ENCODE data around the gene ZMYND19.
"Not testable (repeated sequence)": the region's sequence is repeated elsewhere in the genome, so short reads cannot be mapped to it uniquely, and the experiment has no call there.

The ZMYND19 gene

DNA sequence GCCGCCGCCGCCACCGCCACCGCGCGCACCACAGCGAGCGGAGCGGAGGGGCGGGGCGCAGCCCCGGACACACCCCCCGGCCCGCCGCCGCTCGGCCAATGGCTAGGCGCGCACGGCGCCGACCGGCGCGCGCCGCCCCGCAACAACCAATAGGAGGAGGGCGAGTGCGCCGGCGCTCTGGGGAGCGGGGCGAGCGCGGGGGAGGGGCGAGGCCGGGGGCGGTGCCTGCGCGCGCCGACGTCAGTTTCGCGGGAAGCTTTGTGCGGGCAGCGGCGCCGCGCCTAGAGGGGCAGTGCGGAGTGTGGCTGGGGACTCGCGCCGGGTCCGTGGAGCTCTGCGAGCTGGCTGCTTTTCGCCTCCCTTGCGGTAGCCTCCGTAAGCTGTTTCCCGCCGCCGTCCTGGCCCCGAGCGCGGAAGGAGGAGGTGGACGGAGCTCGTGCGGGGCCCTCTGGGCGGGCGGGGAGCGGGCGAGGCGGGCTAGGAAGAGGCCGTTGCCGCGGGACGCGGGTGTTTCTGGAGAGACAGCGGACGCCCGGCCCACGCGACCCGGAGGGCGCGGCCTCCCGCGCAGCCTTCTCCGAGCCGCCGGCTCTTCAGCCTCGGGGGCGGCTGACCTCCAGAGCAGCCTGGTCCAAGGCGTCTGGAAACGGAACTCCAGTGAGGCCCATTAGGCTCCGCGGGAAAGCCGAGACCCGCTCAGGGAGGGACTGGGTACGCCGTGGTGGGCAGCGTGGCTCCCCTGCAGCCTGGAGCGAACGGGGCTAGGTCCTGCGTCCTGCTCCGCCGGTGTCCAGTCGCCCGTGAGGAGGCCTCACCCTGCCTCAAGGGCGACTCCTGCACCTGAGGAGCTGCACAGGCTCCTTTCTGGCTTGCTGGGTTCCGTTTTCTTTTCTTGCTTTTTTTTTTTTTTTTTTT, at the start of gene ZMYND19:
Gene ZMYND19 (minus strand): TSS at position 44 of the 915 bp plus-strand sequence. CDS start 249 bp downstream, outside the sequence.
- DNase-seq (ENCODE audit: low read depth in 1 of 2, low spot score in 1 of 2), result peak; percentile 89 to 90

DNA sequence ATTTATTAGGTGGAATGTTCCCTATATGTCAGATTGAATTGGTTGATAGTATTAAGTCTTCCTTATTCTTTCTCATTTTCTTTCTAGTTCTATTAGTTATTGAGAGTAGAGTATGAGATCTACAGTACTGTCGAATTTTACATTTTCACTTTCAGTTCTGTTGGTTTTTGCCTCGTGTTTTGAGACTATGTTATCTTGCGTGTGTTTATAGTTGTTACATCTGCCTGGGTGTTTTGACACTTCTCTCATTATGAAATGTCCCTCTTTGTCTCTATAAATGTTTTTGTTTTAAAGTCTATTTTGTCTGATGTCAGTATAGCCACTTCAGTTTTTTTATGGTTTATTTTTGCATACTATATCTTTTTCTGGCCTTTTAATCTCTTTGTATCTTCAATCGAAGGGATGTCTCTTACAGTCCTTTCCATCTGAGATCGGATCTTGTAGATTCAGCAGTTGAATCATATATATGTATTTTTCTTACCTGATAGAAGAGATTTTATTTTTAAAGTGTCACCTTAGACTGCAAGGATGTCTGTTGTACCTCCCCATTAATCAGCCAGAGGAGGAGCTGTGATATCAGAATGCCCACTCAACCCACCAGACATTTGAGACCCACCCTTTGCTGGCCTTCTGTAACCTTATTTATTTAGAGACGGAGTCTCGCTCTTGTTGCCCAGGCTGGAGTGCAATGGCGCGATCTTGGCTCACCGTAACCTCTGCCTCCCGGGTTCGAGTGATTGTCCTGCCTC, 49.2 kb upstream of the ZMYND19 start:
- no peak for DNase-seq (ENCODE audit: low read depth in 1 of 2, low spot score in 1 of 2)

DNA sequence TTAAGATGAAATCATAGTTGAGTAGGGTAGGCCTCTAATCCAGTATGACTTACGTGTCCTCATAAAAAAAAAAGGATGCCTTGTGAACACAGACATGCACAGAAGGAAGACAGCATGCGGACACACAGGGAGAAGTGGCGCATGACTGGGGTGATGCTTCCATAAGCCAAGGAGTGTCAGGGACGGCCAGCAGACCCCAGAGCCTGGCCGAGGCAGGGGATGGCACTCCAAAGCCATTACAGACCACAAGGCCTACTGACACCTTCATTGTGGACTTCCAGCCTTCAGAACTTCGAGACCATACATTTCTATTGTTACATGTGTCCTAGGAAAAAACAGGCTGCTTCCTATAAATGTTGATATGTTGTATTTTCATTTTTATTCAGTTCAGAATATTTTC, 48.4 kb upstream of the ZMYND19 start:
- DNase-seq (ENCODE audit: low read depth in 1 of 2, low spot score in 1 of 2), result no peak

DNA sequence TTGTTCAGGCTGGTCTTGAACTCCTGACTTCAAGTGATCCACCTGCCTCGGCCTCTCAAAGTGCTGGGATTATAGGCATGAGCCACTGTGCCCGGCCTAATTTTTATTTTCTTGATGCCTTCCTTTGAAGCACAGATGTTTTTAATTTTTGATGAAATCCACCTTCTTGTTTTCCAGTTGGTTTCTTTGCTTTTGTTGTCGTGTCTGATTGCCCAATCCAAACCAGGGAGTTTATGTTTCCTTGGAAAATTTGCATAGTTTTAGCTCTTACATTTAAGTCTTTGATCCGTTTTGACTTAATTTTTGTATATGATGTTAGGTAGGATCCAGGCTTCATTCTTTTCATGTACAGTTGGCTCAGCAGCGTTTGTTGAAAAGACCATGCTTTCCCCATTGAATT, 43.7 kb upstream of the ZMYND19 start:
- DNase-seq (ENCODE audit: low read depth in 1 of 2, low spot score in 1 of 2), result no peak

DNA sequence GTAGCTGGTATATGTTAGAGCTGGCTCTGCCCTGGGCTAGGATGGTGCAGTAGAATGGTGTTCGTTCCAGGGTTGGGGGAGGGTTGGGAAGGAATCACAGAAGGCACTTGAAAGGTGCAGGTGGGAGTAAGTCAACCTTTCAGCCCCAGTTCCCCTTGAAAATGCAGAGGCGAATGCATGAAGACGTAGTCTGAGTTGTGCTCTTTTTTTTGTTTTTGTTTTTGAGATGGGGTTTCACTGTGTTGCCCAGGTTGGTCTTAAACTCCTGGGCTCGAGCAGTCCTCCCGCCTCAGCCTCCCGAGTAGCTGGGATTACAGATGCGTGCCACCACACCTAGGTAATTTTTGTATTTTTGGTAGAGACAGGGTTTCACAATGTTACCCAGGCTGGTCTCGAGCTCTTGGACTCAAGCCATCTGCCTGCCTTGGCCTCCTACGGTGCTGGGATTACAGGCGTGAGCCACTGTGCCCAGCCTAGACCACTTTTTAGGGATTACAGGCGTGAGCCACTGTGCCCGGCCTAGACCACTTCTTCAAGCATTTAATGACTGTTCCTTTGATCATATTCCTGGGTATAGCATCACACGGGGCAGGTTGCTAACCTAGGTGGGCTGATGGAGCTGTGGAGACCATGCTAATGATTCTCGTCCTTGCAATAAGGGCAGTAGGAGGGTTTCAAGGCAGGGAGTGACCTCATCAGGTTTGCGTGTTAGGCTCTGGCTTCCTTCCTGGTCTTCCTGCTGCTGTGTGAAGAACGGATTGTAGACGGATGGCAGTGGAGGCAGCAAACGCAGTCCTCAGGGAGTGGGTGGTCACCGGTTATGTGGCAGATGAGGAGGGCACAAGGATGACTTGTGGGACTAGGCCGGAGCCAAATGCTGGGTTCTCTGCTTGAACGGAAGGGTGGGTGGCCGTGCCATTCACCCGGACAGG, 42.2 kb upstream of the ZMYND19 start:
- DNase-seq (ENCODE audit: low read depth in 1 of 2, low spot score in 1 of 2), result no peak

DNA sequence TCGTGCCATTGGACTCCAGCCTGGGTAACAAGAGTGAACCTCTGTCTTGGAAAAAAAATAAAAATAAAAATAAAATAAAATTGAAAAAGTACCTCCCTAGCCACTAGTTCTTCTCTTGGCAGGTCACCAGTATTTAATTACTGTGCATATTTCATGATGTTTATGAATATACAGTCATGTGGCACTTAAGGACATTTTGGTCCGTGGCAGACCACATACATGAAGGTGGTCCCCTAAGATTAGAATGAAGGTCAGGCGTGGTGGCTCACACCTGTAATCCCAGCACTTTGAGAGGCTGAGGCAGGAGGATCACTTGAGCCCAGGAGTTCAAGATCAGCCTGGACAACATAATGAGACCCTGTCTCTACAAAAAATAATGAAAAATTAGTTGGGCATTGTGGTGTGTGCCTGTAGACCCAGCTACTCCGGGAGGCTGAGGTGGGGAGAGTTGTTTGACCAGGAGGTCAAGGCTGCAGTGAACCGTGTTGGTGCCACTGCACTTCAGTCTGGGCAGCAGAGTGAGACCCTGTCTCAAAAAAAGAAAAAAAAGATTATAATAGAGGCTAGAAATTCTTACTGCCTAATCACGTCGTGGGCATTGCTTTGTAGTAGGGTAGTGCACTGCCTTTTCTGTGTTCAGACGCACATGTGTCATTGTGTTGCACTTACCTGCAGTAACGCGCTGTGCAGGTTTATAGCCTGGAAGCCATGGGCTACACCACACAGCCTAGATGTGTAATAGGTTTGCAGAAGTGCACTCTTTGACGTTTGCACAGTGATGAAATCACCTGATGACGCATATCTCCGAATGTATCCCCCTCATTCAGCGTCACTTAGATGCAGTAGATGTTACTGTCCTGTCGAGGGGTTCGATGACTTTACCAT, 41.3 kb upstream of the ZMYND19 start:
- DNase-seq (ENCODE audit: low read depth in 1 of 2, low spot score in 1 of 2), result no peak

DNA sequence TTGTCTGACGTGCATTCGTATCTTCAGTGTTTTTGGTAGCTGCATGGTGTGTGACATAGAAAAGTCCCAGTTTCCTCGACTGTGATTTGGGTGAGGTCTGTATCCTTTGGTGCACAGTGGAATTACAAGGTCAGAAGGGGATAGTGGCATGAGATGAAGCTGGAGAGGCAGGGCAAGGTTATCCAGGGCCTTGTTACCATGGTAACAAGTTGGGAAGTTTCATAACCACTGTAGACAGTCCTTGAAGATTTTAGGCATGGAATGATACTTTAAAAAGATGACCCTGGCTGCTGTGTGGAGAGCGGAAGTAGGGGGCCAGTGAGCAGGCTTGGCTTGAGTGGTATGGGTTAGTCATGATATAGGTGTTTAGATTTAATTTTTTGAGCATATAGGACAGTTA, 40.4 kb upstream of the ZMYND19 start:
- DNase-seq (ENCODE audit: low read depth in 1 of 2, low spot score in 1 of 2), result no peak

DNA sequence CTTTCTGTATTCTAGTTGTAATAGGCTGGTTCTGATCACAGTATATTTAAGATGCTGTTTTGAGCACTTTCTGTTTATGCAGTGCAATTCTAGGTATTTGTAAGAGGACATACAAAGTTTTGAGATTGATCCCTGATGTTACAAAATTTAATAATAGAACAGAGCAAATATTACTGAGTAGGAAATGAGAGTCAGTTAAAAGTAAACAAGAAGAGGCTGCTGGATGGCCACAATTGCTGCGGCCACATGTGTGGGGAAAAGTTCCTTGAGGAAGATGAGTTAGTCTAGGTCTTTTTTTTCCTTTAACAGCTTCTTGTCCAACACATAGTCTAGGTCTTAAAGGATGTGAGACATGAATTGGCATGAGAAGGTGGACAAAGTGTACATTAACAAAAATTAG, 39.8 kb upstream of the ZMYND19 start:
- DNase-seq (ENCODE audit: low read depth in 1 of 2, low spot score in 1 of 2), result no peak

DNA sequence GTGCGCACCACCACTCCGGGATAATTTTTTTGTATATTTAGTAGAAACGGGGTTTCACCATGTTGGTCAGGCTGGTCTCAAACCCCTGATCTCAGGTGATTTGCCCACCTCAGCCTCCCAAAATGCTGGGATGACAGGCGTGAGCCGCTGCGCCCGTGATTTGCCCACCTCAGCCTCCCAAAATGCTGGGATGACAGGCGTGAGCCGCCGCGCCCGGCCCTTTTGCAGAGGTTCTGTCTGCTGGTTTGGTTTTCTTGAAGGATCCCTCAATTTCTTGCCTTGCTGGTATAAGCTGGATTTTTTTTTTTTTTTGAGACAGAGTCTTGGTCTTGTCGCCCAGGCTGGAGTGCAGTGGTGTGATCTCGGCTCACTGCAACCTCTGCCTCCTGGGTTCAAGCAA, 37.1 kb upstream of the ZMYND19 start:
- DNase-seq (ENCODE audit: low read depth in 1 of 2, low spot score in 1 of 2), result not testable (repeated sequence)

DNA sequence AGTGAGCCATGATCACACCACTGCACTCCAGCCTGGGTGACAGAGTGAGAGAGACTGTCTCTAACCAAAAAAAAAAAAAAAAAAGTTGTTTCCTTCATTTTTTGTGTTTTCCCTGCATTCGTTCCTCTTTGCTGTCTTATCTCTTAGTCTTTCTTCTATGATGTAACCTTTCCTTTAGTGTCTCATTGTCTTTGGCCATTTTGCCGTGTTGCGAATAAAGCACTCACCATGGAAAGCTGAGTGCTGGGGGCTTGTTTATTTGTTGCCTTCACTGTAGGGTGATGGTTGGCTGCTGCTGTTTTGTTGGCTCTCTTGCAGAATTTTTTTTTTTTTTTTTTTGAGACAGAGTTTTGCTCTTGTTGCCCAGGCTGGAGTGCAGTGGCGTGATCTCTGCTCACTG, 36.2 kb upstream of the ZMYND19 start:
- DNase-seq (ENCODE audit: low read depth in 1 of 2, low spot score in 1 of 2), result no peak

DNA sequence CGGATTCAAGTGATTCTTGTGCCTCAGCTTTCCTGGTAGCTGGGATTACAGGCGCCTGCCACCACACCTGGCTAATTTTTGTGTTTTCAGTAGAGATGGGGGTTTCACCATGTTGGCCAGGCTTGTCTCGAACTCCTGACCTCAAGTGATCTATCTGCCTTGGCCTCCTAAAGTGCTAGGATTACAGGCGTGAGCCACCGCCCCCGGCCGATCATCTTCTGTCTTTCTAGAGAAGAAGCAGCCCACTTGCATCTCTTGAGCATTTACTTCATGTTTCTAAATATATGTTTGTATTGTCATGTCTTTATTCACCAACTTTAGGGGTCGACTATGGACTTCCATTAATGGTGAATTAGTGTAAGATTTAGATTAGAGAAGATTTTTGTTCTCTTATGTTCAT, 31.9 kb upstream of the ZMYND19 start:
- not testable (repeated sequence) for DNase-seq (ENCODE audit: low read depth in 1 of 2, low spot score in 1 of 2)

DNA sequence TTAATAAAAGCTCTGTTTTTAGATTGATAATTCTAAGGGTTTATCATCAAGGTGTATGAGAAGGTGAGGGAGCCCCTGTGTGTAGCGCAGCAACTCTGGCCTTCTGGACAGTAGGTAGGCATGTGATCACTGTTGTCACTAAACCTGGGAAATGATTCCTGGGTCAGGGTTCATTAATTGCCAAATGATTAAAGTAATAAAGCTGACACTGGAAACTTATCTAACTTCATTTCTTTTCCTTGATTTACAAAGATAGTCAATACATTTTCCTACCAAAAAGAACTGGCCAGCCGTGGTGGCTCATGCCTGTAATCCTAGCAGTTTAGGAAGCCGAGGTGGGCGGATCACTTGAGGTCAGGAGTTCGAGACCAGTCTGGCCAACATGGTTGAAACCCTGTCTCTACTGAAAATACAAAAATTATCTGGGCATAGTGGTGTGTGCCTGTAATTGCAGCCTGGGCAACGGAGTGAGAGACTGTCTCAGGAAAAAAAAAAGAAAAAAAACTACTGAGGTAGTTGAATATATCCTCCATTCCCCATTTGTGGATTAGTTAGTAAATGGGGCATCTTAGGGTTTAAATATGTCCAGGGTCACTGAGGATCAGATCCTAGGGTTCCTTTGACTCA, 30.9 kb upstream of the ZMYND19 start:
- no peak for DNase-seq (ENCODE audit: low read depth in 1 of 2, low spot score in 1 of 2)

DNA sequence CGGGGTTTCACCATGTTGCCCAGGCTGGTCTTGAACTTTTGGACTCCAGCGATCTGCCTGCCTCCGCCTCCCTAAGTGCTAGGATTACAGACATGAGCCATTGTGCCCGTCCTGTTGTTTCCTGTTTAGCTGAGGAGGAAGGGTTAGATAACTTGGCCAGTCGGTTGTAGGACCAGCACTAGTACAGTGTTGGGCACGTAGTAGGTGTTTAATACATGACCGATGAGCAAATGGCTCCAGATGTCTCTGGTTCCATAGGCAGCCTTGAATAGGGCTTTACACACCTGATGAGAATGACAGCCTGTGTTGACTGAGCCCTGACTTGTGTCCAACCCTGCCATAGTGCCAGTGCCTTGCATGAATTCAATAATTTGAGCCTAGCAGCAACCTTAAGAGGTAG, 30.3 kb upstream of the ZMYND19 start:
- no peak for DNase-seq (ENCODE audit: low read depth in 1 of 2, low spot score in 1 of 2)

DNA sequence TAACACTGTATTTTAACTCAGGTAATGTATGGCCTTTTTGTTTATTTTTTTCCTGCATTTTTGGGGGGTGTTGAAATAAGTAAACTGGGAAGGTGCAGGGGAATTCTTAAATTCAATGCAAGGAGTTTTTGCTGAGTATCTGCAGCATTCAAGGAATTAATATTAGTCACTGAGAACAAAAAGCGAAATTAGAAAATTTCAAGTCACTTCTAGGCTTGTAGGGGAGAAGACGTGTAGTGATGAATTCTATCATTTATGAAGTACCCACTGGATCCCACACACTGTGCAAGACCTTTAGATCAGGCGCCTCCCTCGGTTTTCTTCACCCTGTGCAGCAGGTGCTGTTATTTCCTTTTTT, 29.7 kb upstream of the ZMYND19 start:
- DNase-seq (ENCODE audit: low read depth in 1 of 2, low spot score in 1 of 2), result no peak

DNA sequence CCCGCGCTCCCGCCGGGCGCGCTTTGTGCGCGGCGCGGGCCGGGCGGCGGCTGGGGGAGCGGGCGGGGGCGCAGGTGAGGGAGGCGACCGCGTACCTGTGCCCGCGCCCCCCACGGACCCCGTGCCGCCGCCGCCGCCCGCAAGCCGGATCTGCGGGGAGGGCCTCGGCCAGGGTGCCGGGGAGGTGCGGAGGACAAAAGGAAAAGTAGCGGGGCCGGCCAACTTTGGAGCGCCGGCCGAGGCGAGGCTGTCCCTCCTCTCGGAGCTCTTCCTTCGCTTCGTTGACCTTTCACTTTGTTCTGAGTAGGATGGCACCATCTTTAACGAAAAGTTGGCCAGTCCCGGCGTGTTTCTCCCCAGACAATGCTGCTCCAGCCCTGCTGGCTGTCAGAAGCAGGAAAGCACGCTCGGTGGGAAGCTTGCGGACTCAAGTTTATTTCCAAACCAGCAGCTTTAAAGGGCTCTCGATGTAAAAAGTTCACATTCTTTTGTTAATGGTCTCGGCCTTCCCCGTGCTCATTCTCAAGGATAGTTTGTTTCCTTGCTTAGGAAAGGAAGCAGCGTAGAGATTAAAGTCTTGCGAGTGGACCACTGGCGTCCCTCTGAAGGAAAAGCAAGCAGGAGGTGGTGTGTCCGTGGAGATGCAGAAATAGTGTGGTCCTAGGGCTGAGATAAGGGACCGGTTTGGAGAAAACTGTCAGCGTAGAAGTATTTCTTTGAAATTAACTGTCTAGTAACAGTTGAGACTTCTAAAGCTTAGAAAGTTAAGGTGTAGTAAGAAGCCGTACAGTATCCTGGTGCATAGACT, 29.1 kb upstream of the ZMYND19 start:
- DNase-seq (ENCODE audit: low read depth in 1 of 2, low spot score in 1 of 2), result no peak

DNA sequence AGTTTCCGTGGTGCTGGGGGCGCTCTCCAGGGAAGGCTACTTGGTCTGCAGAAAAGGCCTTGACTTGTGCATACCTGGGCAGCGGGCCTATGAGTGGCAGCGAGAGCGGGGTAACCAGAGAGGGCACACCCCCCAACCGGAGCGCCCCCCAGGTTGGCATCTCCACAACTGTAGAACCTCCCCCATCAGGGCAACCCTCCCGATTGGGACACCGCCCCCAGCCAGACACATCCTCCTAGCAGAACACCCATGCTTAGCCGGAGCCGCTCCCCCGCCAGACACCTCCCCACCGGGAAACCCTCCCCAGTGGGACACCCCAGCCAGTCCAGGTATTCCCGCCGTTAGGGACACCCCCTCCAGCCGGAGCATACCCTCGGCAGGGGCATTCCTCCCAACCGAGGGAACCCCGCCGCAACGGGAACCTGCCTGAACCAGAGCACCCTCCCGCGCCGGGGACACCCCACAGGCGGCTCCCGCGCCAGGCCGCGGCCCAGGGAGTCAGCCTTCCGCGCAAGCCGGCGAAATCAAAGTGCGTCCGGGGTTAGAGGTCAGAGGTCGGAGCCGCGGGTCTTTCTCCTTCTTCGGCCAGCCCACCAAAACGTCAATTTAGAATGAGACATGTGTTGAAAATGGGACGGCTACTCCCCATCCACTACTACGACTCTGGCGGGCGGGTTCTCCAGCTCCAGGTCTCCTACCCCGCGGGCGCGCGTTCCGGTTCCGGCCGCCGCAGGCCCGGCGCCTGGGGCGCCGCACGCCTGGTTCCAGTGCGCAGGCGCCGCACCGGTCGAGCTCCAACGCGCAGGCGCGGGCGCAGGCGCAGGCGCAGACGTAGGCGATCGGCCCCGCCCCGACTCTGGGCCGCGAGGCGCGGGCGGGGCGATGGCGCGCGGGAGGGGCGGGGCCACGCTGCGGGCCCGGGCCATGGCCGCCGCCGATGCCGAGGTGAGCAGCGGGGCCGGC, 28.1 kb upstream of the ZMYND19 start, which contains the start of gene EHMT1:
Gene EHMT1 (plus strand): TSS at position 901 of the 963 bp plus-strand sequence. CDS start 24 bp downstream, at position 925.
- DNase-seq (ENCODE audit: low read depth in 1 of 2, low spot score in 1 of 2), result peak; percentile 89 to 92

DNA sequence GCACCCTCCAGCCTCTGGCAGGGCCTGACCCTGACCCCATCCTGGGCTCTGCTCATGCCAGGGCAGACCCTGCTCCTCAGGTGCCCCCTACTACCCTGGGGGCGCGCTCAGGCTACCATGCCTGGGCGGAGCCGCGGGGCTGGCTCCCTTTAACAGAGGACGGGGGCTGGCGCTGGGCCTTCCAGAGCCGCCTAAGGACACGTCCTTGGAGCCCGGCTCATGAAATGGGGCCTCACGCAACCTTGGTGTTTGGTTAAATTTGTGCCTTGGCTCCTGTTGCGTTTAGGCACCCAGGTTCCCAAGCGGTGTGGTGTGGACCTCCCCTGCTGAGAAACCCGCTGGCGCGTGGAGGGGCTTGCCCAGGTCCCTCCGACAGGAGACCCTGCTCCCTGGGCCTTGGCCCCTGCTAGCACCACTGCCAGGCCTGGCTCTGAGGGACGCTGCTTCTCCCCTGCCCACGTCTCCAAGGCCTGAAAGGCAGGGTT, 25.1 kb upstream of the ZMYND19 start:
- no peak for DNase-seq (ENCODE audit: low read depth in 1 of 2, low spot score in 1 of 2)
